DMS53 (cell line): ENCODE measurements around the gene PDZRN3.
"Not testable (repeated sequence)": the region's sequence is repeated elsewhere in the genome, so short reads cannot be mapped to it uniquely, and the experiment has no call there.

ENCODE experiments used
- DNase-seq: peaks from one replicate; lab custom pipeline; 2025; lab: John Stamatoyannopoulos, UW

PDZRN3 gene

GRCh38 chr3:73490453-73491286, 134.1 kb downstream of the PDZRN3 start:
- DNase-seq: peak; percentile 3

GRCh38 chr3:73485877-73486330, 138.8 kb downstream of the PDZRN3 start:
- DNase-seq: no peak

DNA sequence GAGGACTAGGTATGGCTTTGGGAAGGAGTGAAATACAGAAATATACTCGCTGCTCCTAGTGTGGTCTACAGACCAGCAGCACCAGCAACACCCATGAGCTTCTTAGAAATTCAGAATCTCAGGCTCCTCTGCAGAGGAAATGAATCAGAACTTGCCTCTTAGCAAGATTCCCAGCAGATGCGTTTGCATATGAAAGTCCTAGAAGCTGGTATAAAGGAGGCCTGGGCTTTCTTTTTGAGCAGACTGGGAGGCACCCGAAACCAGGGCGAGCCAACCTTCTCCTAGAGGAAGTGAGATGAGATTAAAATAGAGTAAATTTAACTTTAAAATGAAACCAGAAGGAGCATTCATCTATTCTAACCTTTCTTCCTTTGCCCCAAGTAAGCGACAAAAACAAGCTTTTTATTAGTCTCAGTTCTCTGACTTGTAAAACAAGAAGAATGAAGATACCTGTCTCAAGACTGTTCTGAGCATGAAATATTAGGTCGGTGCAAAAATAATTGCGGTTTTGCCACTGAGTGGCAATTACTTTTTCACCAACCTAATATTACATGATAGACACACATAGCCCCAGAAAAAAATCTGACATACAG, 140.0 kb downstream of the PDZRN3 start:
- DNase-seq: no peak

- DNase-seq: no peak
These were observed 142.9 kb downstream of the PDZRN3 start for GRCh38 chr3:73481888-73482287.

GRCh38 chr3:73480187-73480672, 144.5 kb downstream of the PDZRN3 start:
- no peak for DNase-seq

GRCh38 chr3:73479325-73479724, 145.4 kb downstream of the PDZRN3 start:
- no peak for DNase-seq

- no peak for DNase-seq
These were observed 145.9 kb downstream of the PDZRN3 start for GRCh38 chr3:73478858-73479257.

DNA sequence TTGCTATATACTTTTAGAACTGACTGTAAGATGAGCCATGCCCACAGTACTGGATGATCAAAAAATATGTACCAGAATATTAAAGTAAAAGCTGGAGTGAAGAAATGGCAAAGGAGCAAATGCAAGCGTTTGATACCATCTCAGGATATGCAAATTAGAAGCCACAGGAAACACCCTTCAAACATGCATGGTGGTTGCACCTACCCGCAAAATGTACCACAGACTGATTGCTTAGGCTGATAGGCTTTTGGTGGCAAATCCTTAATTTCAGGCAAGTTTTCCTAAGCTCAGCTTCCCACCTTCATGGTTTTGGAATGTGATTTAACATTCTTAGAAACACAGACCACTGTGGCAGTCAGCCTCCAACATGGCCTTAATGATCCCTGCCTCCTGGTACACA, 149.0 kb downstream of the PDZRN3 start:
- no peak for DNase-seq

- no peak for DNase-seq
These were observed 149.6 kb downstream of the PDZRN3 start for GRCh38 chr3:73475175-73475574.

GRCh38 chr3:73474619-73475018, 150.1 kb downstream of the PDZRN3 start:
- DNase-seq: peak; percentile 32

DNA sequence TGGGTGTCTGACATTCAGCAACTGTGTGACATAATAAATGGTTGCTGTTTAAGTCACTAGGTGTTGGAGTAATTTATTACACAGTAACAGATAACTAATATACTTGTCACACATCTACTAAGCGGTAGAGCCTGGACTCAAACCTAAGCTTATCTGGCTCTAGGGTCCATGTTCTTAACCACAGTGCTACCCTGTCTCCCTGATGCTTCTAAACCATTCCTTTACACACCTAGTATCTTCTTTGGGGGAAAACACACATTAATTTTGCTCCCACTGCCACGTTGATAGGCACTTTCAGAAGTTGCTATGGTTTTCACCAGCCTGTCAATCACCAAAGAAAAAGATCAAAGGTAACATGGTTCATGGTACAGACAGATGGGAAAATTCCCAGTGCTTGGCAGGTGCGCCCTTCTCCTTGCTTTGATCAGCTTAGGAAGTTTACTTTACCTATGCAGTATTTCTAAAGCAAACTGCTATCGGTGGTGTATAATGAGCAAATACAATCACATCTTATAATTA, 150.8 kb downstream of the PDZRN3 start:
- peak; percentile 68 for DNase-seq

GRCh38 chr3:73473181-73473897, 151.4 kb downstream of the PDZRN3 start:
- no peak for DNase-seq

- DNase-seq: no peak
These were observed 152.6 kb downstream of the PDZRN3 start for GRCh38 chr3:73471986-73472787.

GRCh38 chr3:73470860-73471259, 153.9 kb downstream of the PDZRN3 start:
- no peak for DNase-seq

DNA sequence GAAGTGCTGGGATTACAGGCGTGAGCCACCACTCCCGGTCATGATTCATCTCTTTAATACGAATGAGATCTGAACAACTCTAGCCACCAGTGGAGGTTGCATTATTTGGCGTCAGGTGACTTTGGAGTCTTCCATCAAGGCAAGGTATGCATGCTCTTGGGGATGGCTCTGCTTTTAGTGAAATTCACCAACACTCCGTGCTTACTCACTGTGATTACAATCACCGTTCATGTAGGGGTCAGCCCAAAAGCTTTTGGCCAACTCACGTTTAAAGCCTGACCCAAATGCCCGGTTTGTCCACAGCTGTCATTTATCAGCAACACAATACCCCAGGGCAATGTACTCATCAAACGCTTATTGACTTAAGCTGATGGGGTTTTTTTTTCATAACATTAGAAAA, 155.4 kb downstream of the PDZRN3 start:
- no peak for DNase-seq

DNA sequence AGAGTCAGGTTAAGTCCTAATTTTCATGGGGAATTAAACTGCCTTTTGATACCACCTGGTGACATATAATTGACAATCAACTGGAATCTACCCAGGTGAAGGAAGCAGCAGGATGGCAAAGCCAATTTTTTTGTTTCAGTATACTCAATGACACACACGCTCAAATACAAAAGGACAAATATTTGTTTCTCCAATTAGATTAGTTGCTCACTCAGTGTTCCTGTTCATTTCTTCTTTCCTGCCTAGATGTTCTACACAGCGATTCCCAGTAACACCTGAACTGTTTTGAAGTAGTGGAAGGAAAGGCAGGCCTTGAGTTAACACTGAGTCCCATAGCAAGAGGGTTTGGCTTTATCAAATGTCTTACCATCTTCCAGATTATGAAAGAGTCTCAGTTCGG, 157.5 kb downstream of the PDZRN3 start:
- peak; percentile 24 for DNase-seq

DNA sequence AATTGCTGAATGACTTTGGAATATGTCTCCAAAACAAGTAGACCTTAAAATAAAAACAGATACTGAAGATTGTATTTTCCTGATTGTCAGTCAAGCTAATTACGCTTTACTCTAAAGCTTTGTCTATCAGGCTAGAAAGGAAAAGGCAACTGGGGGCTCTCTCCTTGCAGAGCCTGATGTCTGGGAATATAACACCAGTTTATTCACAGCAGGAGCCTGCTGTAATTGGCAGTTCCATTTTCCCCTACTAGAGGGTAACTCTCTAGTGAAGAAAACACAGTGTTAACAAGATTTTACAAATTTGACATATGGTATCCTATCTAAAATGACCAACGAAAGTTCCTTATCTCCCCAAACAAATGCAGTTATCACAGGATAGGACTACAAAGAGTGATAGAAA, 158.8 kb downstream of the PDZRN3 start:
- no peak for DNase-seq

- DNase-seq: not testable (repeated sequence)
These were observed 160.6 kb downstream of the PDZRN3 start for GRCh38 chr3:73464126-73464525.

DNA sequence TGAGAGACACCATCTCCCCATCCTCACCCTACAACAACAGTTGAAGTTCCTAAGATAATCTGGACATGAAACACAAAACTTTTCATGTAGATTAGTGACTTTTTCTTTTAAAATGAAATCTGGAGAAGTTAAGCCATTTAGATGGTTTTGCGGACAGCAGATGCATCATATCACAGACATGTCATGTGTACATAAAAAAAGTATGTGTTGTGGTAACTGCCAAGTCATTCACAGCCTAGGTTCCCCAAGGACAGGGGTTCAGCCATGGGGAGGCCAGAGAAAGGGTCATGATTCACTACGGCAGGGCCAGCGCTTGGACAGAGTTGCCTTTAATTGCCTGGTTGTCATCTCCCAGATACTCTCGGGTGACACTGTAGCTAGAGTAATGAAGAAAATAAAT, 163.2 kb downstream of the PDZRN3 start:
- DNase-seq: no peak

DNA sequence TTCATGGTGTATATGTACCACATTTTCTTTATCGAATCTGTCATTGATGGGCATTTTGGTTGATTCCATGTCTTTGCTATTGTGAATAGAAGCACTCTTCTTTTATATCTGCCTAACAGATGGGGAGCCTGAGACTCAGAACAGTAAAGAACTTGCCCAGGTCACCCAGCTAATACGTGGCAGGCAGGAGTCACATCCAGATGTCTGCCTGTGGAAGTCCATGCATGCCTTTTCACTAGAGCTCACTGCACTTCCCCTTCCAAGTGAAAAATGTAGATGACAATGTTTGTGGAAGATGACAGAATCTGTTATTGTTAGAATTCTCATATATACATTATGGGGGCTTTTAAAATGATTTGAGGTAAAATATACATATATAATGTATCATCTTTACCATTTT, 165.0 kb downstream of the PDZRN3 start:
- DNase-seq: no peak

GRCh38 chr3:73453666-73454065, 171.1 kb downstream of the PDZRN3 start:
- no peak for DNase-seq

- DNase-seq: no peak
These were observed 172.0 kb downstream of the PDZRN3 start for GRCh38 chr3:73452729-73453128.
